Stimulated activated CD8-positive, alpha-beta memory T cell treated with anti-CD3 and anti-CD28 coated beads, Interleukin-7, amount 100 ng/mL, for 4 hours (primary cell): ENCODE results near the gene HNRNPC.
"Not testable (repeated sequence)": the region's sequence is repeated elsewhere in the genome, so short reads cannot be mapped to it uniquely, and the experiment has no call there.

Experiments
- DNase-seq, 2 donors: peaks; one replicate each; pipeline ENCODE4 v3.0.0-alpha.2; 2020; ENCODE audit warnings: low read depth in 2 of 2

The HNRNPC gene

DNA sequence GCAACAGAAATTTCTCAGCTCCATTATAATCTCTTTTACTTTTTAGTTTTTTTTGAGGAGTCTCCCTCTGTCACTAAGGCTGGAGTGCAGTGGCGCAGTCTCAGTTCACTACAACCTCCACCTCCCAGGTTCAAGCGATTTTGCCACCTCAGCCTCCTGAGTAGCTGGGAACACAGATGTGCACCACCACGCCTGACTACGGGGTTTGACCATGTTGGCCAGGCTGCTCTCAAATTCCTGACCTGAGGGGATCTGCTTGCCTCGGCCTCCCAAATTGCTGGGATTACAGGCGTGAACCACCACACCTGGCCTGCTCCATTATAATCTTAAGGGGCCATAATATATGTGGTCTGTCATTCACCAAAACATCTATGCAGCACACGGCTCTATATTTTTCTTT, 23.4 kb downstream of the HNRNPC start:
- no peak for DNase-seq

DNA sequence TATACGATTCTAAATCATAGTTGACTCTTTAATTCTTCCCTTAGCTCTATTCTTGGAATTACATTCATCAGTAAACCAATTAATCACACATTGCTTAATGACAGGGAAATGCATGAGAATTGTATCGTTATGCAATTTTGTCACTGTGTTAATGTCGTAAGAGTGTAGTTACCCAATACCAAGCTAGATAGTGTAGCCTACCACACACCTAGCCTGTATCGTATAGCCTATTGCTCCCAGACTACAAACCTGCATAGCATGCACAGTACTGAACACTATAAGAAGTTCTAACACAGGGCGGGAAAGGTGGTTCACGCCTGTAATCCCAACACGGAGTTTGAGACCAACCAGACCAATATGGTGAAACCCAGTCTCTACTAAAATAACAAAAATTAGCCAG, 24.7 kb downstream of the HNRNPC start:
- no peak for DNase-seq

DNA sequence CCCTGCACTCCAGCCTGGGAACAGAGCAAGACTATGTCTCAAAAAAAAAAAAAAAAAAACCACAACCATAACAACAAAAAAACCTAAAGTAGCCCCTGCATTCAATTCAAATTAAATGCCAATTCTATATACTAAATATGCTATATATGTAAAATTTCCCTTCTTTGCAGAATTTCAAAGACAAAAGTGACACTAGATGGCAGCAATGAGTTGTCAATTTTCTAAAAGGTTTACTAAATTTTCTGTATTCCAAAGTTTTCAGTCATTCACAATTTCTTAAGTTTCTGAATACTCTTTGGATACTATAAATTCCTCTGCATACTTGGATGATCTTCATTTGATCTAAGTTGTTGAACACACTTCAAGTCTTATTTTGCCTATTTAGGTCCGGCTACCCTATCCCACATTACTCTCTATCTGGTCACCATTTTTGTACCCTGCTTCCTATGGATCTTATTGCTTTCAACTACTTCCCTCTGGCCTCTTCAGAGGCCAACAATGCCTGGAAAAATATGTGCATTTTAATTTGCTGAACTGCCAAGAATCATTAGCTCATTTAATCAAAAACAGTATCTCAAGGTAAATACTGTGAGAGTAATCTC, 27.9 kb downstream of the HNRNPC start:
- no peak for DNase-seq

DNA sequence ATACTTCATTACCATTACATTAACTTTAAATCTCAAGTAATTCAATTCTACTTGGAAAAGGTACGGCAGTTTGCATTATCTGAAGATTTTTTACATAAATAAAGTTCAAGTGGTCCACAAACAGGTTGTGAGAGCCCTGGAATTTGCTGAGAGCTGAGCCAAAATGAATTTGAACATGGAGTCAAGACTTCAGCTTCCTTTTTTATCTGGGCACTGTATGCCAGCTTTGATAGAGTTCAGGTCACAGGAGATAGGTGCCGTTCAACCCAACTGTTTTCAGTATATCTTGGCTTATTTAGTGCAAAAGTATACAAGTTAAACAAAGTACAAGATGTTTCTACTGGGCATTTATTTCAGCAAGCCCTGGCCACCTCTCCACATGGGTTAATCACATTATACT, 28.8 kb downstream of the HNRNPC start:
- DNase-seq, result no peak

DNA sequence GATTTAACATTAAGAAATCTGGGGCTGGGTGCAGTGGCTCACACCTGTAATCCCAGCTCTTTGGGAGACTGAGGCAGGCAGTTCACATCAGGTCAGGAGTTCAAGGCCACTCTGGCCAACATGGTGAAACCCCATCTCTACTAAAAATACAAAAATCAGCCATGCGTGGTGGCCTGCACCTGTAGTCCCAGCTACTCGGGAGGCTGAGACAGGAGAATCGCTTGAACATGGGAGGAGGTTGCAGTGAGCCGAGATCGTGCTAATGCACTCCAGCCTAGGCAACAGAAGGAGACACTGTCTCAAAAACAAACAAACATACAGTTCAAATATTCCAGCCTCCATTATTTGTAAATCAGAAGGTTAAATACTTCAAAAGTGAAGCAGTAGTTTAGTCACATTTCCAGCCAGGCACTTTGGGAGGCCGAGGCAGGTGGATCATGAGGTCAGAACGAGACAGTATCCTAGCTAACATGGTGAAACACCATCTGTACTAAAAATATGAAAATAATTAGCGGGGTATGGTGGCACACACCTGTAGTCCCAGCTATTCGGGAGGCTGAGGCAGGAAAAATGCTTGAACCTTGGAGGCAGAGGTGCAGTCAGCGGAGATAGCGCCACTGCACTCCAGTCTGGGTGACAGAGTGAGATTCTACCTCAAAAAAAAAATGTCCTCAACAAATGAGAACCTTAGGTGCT, 30.3 kb downstream of the HNRNPC start:
- no peak for DNase-seq

DNA sequence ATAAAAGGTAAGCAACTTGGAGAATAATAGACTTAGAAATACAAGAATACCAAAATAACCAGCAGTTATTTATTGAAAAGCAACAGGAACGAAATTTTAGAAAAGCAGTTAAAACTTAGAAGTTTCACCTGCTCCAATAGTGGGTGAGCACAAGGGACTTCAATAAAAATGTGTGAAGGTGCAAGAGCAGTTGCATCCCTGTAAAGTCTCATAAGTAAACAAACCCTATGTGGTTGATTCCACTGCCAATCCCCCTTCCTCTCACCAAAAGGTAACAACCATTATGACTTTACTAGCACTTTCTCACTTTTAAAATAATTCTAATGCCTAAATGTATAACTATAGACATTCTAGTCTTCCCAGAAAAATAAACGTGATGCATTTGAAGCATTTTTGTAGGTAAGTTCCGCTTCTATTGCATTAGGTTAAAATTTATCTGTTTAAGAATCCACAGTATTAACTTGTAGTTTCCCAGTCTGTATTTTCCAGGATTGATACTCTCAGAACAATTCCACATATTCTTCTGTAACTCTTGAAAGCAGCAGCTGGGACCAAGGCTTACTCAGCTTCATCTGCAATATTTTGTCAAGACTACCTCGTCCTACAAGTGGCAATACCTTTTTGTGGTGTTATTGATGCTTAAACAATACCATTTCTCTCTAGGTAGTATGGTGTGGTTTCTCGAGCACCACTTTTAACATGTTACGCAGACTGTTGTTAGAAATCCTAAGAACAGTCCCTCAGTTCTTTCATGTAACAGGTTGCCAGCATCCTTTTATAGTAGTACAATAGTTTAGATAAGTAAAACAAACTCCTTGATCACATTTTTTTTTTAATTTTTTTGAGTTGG, 32.1 kb downstream of the HNRNPC start:
- DNase-seq, result no peak

DNA sequence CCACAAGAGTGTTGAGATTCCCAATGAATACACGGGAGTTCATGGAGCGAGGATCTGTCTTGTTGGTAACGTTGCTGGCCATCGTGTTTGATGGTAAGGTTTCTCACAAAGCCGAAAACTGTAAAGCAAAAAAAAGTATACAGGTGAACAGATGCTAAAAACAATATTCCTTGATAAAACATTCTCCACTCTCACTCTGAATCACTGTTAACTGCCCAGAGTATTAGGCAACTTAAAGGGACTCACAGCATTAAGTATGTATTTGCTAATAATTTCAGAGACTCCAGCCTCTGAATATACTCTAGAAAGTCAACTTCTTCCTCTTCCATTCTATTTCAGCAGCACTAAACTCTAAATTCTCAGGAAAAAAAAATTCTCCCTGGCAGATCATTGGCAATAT, 35.1 kb downstream of the HNRNPC start:
- no peak for DNase-seq

DNA sequence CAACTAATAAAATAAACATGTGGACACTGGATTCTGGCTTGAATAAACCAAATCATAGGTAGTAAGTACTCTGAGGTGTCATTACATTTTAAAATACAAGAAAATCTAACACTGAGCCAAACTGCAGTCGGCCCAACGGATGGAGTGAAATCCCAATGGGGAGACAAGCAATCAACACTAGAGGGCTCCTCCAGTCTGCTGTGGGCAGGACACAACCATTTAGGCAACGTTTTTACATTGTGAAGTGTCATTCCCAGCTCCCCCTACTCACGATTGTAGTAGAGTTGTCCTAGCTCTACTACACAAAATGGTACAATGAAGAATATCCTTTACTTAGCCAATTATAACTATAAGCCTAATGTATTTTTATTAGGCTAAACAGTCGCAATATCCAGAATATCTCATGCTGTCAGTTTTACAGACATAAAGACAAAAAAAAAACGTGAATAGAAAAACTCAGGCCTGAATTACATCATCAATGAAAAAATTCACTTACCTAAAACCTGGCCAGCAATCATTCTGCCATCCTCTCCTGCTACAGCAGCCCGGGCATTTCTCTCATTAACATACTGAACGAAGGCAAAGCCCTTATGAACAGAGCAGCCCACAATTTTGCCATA, 35.7 kb downstream of the HNRNPC start:
- DNase-seq, result no peak

DNA sequence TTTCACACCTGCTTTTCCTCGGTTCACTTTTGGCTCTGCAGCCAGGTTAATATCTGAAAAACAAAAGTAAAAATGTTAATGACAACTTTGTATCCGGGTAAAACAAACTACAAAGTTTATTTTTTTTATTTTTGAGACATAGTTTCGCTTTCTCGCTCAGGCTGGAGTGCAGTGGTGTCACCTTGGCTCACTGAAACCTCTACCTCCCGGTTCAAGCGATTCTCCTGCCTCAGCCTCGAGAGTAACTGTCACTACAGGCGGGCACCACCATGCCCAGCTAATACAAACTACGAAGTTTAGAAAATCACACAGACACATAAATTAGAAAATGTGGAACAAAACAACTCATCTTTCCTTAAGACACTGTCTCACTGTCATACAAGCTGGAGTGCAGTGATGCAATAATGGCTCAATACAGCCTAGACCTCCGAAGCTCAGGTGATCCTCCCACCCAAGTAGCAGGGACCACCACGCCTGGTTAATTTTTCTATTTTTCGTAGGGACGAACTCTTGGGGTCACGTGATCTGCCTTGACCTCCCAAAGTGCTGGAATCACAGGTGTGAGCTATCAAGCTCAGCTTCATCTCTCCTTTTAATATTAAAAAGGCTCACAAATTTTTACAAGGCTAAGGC, 38.1 kb downstream of the HNRNPC start:
- no peak for DNase-seq

DNA sequence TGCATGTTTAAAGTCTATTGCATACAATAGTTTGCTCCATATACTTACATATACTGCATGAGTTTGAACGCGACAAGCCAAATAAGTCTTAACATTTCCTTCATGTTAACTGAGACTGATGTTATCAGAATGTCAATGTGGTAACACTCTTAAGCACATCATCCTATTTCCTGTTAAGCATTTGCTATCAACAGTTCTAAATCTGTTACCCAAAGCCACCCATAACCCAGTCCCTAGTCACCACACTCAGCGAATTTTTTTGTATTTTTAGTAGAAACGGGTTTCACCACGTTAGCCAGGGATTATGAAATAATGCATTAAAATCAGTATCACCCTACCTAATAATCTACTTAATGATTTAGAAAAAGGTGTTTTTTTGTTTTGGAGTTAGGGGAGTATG, 39.4 kb downstream of the HNRNPC start:
- no peak for DNase-seq

DNA sequence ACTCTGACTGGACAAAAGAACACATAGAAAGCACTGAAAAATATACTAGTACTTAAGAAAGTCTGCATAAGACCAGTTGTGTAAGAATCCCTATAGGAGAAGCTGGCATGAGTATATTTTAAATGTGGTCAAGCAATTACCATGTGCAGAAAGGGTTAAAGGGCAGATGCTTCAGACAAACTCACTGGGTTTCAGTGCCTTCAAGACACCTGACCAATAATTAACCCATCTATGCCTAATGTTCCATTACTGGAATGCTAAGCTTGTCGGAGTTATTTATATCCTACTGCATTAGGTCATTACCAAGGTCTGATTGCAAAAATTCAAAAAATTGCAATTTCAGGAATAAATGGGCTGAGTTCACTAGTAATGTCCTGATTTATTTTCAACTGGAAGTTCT, 41.3 kb downstream of the HNRNPC start:
- DNase-seq, result no peak

DNA sequence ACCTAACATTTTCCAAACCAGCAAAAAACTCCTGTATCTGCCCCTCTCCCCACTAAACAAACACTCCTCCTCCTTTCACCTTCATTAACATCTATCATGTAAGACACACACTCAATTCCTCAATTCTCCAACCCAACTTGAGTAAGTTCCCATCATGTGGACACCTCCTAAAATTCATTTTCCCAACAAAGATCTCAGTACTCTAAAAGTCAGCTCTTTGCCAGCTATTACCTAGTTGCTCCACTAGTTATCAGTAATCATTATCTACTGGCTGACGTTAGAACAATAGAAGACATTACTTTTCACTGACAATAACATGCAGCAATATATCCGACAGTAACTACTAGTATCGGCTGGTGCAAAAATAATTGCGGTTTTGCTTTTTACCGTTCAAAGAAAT, 42.1 kb downstream of the HNRNPC start:
- DNase-seq, result no peak

DNA sequence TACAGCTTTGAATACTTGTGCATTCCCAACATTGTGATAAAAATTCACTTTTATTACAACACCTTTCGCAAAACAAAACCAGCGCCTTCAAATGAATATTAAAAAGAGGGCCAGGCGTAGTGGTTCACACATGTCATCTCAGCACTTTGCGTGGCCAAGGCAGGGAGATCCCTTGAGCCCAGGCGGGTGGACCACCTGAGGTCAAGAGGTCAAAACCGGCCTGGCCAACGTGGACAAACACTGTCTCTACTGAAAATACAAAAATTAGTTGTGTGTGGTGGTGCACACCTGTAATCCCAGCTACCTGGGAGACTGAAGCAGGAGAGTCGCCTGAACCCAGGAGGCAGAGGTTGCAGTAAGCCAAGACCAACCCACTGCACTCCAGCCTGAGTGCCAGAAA, 42.8 kb downstream of the HNRNPC start:
- no peak for DNase-seq

DNA sequence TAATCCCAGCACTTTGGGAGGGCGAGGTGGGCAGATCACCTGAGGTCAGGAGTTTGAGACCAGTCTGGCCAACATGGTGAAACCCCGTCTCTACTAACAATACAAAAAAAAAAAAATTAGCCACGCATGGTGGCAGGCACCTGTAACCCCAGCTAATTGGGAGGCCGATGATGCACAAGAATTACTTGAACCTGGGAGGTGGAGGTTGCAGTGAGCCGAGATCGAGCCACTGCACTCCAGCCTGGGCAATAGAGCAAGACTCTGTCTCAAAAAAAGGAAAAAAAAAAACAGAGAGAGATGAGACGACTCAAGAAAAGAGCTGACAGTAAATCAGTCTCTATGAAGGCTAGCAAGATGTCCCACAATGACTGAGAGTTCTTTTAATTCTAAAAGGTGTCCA, 44.1 kb downstream of the HNRNPC start:
- not testable (repeated sequence) for DNase-seq

DNA sequence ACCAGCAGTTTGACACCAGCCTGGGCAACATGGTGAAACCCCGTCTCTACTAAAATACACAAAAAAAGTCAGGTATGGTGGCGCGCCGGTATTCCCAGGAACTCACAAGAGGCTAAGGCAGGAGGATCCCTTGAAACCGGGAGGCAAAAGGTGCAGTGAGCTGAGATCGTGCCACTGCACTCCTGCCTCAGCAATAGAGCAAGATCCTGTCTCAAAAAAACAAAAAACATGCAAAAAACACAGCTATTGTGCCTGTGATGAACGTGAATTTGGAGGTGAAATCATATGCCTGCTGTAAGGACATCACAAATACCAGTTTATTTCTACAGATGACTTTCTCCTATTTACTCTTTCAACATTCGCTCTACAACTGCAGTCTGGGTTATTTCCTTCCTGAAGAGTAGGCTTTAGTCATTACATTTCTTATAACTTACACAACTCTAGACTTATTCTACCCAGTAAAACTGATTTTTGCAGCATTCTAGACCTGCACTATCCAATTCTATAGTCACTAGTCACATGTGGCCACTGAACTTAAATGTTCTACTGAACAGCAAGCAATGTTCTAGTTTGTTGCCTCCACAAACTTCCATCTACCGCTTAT, 48.3 kb downstream of the HNRNPC start:
- no peak for DNase-seq

DNA sequence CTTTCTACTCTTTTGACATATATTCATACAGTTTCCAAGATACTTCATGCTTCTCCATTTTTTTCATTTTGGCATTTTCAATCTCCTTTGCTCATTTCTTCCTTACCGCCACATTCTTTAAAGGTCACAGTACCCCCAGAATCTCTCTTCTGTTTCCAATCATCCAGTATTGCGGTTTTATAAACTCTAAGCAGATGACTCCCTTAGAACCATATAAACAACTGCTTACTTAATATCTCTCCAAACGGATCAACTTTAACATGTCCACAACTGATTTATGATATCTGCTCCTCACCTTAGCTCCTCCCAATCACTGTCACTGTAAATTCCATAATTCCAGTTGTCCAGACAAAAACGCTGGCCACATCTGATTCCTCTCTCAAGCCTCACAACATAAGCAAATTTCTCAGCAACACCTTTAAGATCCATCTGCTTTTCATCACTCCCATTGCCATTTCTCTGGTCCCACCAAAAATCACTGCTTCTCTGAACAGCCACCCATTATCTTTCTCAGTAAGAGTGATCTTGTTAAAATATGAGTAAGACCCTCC, 49.6 kb downstream of the HNRNPC start:
- no peak for DNase-seq

DNA sequence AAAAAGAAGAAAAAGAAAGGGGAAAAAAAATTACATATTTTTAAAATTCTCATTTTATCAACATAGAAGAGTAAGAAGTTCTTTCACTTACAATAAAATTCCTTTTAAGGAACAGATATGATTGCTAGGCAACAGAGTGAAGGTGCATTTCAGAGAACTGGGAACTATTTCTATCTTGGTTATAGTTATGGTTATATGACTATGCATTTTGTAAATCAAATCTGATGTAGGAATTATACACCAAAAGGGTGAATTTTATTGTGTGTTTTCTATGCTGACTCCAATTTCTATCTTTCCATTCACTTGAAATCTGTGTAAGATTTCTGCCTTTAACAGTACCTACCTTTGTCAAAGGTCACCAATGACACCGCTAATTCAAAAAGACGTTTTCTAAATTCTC, 50.1 kb downstream of the HNRNPC start:
- no peak for DNase-seq

DNA sequence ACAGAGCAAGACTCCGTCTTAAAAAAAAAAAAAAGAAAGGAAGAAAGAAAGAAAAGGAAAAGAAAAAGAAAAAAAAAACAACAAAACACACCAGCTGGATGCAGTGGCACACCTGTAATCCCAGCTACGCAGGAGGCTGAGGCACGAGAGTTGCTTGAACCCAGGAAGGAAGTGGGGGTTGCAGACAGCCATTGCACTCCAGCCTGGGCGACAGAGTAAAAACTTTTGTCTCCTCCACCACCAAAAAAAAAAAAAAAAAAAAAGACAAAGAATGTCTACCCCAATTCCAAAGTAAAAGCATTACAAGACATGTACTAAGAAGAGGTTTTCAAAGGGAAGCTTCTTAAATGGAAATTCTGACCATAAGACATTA, 53.4 kb downstream of the HNRNPC start:
- no peak for DNase-seq

DNA sequence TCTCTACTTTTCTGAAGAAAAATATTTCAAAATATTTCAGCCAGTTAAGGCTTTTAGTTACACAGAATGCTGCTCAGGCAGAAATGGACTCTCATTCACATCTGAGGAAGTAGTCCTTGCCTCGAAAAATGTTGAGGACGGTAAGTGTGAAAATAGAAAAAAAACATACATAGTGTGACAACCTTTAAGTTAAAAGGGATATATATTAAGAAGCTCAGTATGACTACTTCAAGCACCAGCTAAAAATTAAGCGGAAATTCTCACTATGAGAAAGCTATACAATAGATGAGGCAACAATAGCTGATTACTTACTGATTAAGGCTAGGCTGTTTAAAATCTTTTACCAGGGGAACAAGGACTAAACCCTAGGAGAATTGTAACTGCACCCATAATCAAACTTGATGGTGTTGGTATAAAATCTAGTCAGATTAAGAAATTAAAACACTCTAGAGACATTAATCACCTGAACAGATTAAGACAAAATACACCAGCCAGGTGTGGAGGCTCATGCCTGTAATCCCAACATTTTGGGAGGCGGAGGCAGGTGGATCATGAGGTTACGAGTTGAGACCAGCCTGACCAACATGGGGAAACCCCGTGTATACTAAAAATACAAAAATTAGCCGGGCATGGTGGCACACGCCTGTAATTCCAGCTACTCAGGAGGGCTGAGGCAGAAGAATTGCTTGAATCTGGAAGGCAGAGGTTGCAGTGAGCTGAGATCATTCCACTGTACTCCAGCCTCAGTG, 53.9 kb downstream of the HNRNPC start:
- DNase-seq, result no peak

DNA sequence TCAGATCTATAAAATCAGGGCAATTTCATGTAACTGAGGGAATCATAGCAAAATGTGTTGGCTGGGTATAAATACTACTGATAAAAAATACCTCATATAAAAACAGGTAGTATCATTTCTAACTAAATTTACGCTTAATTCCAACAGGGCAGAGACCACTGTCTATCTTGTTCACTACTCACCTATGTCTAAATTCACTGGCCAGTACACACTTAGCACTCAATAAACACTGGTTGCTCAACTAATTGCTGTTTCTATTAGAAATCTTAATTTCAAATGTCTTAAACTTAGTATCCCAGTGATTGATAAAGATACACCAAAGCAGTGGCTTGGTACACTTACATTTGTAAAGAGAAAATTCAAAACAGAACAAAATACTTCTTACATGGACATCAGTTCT, 55.6 kb downstream of the HNRNPC start:
- no peak for DNase-seq

DNA sequence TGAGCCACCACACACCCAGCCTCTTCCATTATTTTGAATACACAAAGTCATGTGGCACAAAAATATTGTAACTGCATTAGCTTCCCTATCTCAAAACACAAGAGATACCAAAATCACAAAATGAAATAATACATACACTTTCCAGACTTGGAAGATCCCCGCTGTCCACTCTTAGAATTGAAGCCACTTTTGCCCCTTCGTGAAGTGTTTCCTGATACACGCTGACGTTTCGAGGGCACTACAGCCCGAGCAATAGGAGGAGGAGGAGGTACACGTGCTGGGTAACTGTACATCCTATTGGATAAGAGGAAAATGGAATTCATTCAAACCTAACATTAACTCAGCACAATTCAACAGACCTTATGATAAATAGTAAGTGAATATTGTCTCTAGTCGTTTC, 56.4 kb downstream of the HNRNPC start:
- not testable (repeated sequence) for DNase-seq
